Left ventricle myocardium superior (tissue), 1 donor: ENCODE results near the gene MAPK8. TPM values are rescaled to one million over a fixed set of nuclear protein-coding genes. Genes with fewer than 3 reads are reported as not detected.

Experiments used
- ATAC-seq: fragments of 200-7000 bp; cut with Tn5 transposase; one replicate; pipeline ENCODE4 v1.9.1; 2020; ENCODE audit warnings: mild to moderate bottlenecking, moderate library complexity
- DNase-seq: peaks from one replicate; pipeline ENCODE4 v3.0.0-alpha.2; 2020
- intact Hi-C: fragments of 100-400 bp; cut with micrococcal nuclease; formaldehyde crosslinking; loops from one replicate; pipeline ENCODE4 v1.11.0; 2022
- total RNA-seq: library from RNA; stranded (reverse); fragmentation: NEBNext Ultra II Directional; extraction: Animal tissue kit (Norgen Biotek cat#: 25700); gene quantifications from one replicate; pipeline ENCODE4 v1.2.1, GENCODE V29; 2021
- donor health status: DM: no; HTN: yes; CAD: no; lungs with severe emphysema.

Gene MAPK8
- total RNA-seq, 1 donor from 2014 or later: 38.4 TPM

- no peak for ATAC-seq
- DNase-seq: no peak
- intact Hi-C loops: no loop called here
Measured at GRCh38 chr10:48478469-48478868, 172.0 kb downstream of the MAPK8 start.

- intact Hi-C loops: no loop called here
- no peak for ATAC-seq
- peak; percentile 20 for DNase-seq
Measured at GRCh38 chr10:48478980-48479811, 172.7 kb downstream of the MAPK8 start.

GRCh38 chr10:48480397-48481374, 174.2 kb downstream of the MAPK8 start:
- ATAC-seq (peak; percentile 91), DNase-seq (peak; percentile 51)
- intact Hi-C loops: no loop called here

GRCh38 chr10:48481385-48481784, 174.9 kb downstream of the MAPK8 start:
- ATAC-seq (no peak), DNase-seq (no peak)
- intact Hi-C loops: no loop called here

GRCh38 chr10:48482207-48482606, 175.7 kb downstream of the MAPK8 start:
- ATAC-seq (no peak), DNase-seq (no peak)
- intact Hi-C loops: no loop called here

- ATAC-seq (no peak), DNase-seq (no peak)
- intact Hi-C loops: no loop called here
Measured at GRCh38 chr10:48484911-48485310, 178.4 kb downstream of the MAPK8 start.

- intact Hi-C loops: no loop called here
- no peak for DNase-seq
- no peak for ATAC-seq
Measured at GRCh38 chr10:48485711-48486110, 179.2 kb downstream of the MAPK8 start.

- ATAC-seq (no peak), DNase-seq (no peak)
- intact Hi-C loops: no loop called here
Measured at GRCh38 chr10:48487244-48487643, 180.8 kb downstream of the MAPK8 start.

Other genes with a start within 250 kb of the MAPK8 start
- gene FRMPD2, start 32.0 kb upstream of the MAPK8 start, total RNA-seq: not detected